Measurements from ENCODE around the gene C19orf12. TPM values are rescaled to one million over a fixed set of nuclear protein-coding genes. Genes with fewer than 3 reads are reported as not detected.

The C19orf12 gene
- total and polyA plus RNA-seq, 2 donors (not counting 1 experiment from before 2014, with no cell fraction given): 25.4 to 26.8 TPM

DNA sequence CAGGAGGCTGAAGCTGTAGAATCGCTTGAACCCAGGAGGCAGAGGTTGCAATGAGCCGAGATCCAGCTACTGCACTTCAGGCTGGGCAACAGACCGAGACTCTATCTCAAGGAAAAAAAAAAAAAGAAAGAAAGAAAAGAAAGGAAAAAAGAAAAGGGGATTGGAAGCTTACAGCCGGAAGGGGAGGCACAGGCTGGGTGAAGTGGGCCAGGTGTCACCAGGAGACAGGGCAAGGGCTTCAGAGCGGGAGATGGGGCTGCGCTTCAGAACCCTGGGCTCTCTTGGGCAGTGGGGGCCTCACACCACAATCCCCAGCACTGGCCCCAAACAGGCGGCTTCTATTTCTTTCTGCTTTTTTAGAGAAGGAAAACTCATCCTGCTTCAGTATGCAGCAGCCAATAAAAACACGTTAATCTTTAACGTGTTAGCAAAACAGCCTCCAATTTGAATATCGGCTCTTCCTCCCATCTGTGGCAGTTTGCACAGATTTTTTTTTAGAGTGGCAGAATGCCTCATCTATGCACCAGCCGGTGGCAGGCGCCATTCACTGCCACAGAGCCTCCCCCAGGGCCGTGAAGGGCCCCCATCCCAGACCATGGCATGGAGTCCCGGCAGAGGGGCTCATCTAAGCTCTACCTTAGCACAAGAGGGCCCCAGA lies 46.6 kb upstream of the C19orf12 start:
- DNase-seq (ENCODE audit: low read depth in 2 of 2): no peak
- Histone ChIP-seq H4K20me1 (ENCODE audit: control insufficient read depth, extremely low read depth, insufficient read depth, low read length) (no peaks in the 10 kb centered on the region), H3K4me2 (ENCODE audit: extremely low read depth, insufficient read depth, low read length) (no peak overlapping the region), H3K9me3 (ENCODE audit: control insufficient read depth, insufficient read depth, low read depth, low read length) (no peaks in the 10 kb centered on the region), H3K36me3 (ENCODE audit: control insufficient read depth, insufficient read depth, low read length) (no peaks in the 10 kb centered on the region), H3K27ac (ENCODE audit: insufficient read depth, low read length) (no peak overlapping the region), H3K9ac (ENCODE audit: insufficient read depth, low read length) (no peak overlapping the region), H3K4me3 (replicated peaks in 1 of 4; ENCODE audit: control extremely low read depth in 1 of 4, insufficient read depth in 1 of 4, low read depth in 3 of 4, low read length in 4 of 4) (no peak overlapping the region), H3K79me2 (ENCODE audit: control insufficient read depth, insufficient read depth, low read length) (no peaks in the 10 kb centered on the region), H2AFZ (ENCODE audit: low read length) (no peak overlapping the region), H3K27me3 (ENCODE audit: control insufficient read depth, insufficient read depth, low read length) (no peaks in the 10 kb centered on the region), H3K4me1 (ENCODE audit: control insufficient read depth, extremely low read depth, insufficient read depth, low read length) (no peaks in the 10 kb centered on the region)
- TF ChIP-seq, protein P1, sequence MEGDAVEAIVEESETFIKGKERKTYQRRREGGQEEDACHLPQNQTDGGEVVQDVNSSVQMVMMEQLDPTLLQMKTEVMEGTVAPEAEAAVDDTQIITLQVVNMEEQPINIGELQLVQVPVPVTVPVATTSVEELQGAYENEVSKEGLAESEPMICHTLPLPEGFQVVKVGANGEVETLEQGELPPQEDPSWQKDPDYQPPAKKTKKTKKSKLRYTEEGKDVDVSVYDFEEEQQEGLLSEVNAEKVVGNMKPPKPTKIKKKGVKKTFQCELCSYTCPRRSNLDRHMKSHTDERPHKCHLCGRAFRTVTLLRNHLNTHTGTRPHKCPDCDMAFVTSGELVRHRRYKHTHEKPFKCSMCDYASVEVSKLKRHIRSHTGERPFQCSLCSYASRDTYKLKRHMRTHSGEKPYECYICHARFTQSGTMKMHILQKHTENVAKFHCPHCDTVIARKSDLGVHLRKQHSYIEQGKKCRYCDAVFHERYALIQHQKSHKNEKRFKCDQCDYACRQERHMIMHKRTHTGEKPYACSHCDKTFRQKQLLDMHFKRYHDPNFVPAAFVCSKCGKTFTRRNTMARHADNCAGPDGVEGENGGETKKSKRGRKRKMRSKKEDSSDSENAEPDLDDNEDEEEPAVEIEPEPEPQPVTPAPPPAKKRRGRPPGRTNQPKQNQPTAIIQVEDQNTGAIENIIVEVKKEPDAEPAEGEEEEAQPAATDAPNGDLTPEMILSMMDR (conservative IDR thresholded peaks at IDR 0.05 in 1 of 2, IDR thresholded peaks at IDR 0.05 in 1 of 2; ENCODE audit: low read depth in 1 of 2, low read length in 2 of 2): no peak
- TF ChIP-seq EZH2 (IDR thresholded peaks at IDR 0.05; ENCODE audit: low read length, missing control alignments): no peak

DNA sequence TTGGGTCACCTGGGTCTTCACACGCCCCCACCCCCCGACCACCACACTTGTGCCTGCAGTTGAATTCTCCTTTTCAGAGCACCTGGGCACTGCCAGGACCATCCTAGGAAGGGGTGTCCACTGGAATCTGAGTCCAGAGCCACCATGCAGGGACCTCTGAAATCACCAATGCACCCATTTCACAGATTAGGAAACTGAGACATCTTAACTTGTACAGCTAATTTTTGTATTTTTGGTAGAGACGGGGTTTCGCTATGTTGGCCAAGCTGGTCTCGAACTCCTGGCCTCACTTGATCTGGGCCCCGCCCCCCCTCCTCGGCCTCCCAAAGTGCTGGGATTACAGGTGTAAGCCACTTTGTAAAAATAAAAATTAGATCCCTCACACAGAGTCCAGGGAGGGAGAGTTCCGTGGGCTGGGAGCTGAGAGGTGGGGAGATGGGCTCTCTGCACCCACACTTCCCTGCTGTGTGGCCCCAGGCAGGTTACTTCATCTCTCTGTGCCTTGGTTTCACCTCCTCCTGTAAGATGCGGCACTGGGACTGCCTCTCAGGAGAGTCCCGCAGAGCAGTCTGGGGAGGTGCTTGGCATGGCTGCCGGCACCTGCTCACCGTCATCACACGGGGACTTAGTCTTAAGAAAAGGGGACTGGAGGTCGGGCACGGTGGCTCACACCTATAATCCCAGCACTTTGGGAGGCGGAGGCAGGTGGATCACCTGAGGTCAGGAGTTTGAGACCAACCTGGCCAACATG lies 45.9 kb upstream of the C19orf12 start:
- Histone ChIP-seq H3K4me2 (ENCODE audit: extremely low read depth, insufficient read depth, low read length) (no peak overlapping the region), H3K36me3 (ENCODE audit: control insufficient read depth, insufficient read depth, low read length) (no peaks in the 10 kb centered on the region), H3K9me3 (ENCODE audit: control insufficient read depth, insufficient read depth, low read depth, low read length) (no peaks in the 10 kb centered on the region), H3K27ac (ENCODE audit: insufficient read depth, low read length) (no peak overlapping the region), H3K79me2 (ENCODE audit: control insufficient read depth, insufficient read depth, low read length) (no peaks in the 10 kb centered on the region), H2AFZ (ENCODE audit: low read length) (no peak overlapping the region), H3K4me1 (ENCODE audit: control insufficient read depth, extremely low read depth, insufficient read depth, low read length) (no peaks in the 10 kb centered on the region), H3K27me3 (ENCODE audit: control insufficient read depth, insufficient read depth, low read length) (no peaks in the 10 kb centered on the region), H3K4me3 (replicated peaks in 1 of 4; ENCODE audit: control extremely low read depth in 1 of 4, insufficient read depth in 1 of 4, low read depth in 3 of 4, low read length in 4 of 4) (no peak overlapping the region), H3K9ac (ENCODE audit: insufficient read depth, low read length) (no peak overlapping the region), H4K20me1 (ENCODE audit: control insufficient read depth, extremely low read depth, insufficient read depth, low read length) (no peaks in the 10 kb centered on the region)
- DNase-seq (ENCODE audit: low read depth in 2 of 2): no peak
- TF ChIP-seq, protein P1 (conservative IDR thresholded peaks at IDR 0.05 in 1 of 2, IDR thresholded peaks at IDR 0.05 in 1 of 2; ENCODE audit: low read depth in 1 of 2, low read length in 2 of 2): no peak
- no peak for TF ChIP-seq EZH2 (IDR thresholded peaks at IDR 0.05; ENCODE audit: low read length, missing control alignments)

DNA sequence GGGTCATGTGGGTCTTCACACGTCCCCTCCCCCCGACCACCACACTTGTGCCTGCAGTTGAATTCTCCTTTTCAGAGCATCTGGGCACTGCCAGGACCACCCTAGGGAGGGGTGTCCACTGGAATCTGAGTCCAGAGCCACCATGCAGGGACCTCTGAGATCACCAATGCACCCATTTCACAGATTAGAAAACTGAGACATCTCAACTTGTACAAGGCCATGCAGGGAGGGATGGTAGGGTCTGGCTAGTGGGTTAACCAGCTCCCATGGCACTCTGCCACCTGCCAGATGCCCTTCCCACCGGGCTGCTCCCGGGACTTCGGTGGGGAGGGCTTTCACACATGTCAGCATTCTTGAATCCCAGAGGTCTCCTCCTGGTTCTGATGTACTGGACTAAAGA lies 44.3 kb upstream of the C19orf12 start:
- Histone ChIP-seq H3K9ac (ENCODE audit: insufficient read depth, low read length) (no peak overlapping the region), H3K79me2 (ENCODE audit: control insufficient read depth, insufficient read depth, low read length) (no peaks in the 10 kb centered on the region), H4K20me1 (ENCODE audit: control insufficient read depth, extremely low read depth, insufficient read depth, low read length) (no peaks in the 10 kb centered on the region), H3K27ac (ENCODE audit: insufficient read depth, low read length) (no peak overlapping the region), H2AFZ (ENCODE audit: low read length) (no peak overlapping the region), H3K4me3 (replicated peaks in 1 of 4; ENCODE audit: control extremely low read depth in 1 of 4, insufficient read depth in 1 of 4, low read depth in 3 of 4, low read length in 4 of 4) (no peak overlapping the region), H3K27me3 (ENCODE audit: control insufficient read depth, insufficient read depth, low read length) (no peaks in the 10 kb centered on the region), H3K4me2 (ENCODE audit: extremely low read depth, insufficient read depth, low read length) (no peak overlapping the region), H3K9me3 (ENCODE audit: control insufficient read depth, insufficient read depth, low read depth, low read length) (no peaks in the 10 kb centered on the region), H3K4me1 (ENCODE audit: control insufficient read depth, extremely low read depth, insufficient read depth, low read length) (no peaks in the 10 kb centered on the region), H3K36me3 (ENCODE audit: control insufficient read depth, insufficient read depth, low read length) (no peaks in the 10 kb centered on the region)
- no peak for DNase-seq (ENCODE audit: low read depth in 2 of 2)
- TF ChIP-seq, protein P1 (conservative IDR thresholded peaks at IDR 0.05 in 1 of 2, IDR thresholded peaks at IDR 0.05 in 1 of 2; ENCODE audit: low read depth in 1 of 2, low read length in 2 of 2): no peak
- TF ChIP-seq EZH2 (IDR thresholded peaks at IDR 0.05; ENCODE audit: low read length, missing control alignments): no peak
